Thyroid gland (tissue), 4 donors: ENCODE results near the gene UNC13C. TPM values are rescaled to one million over a fixed set of nuclear protein-coding genes. Genes with fewer than 3 reads are reported as not detected.
"Not testable (repeated sequence)": the region's sequence is repeated elsewhere in the genome, so short reads cannot be mapped to it uniquely, and the experiment has no call there.

ENCODE experiments used
- DNase-seq, 2 donors: peaks; one replicate each; pipeline ENCODE4 v3.0.0-alpha.2; 2019
- H3K27ac ChIP-seq, 3 donors: fragments of 200-600 bp; sonication (generic); 1 replicate in 2 of 3; 2 replicates in 1 of 3; pipeline ENCODE4 v1.5.1; 2016 to 2019; ENCODE audit warnings: mild to moderate bottlenecking in 1 of 3, moderate library complexity in 1 of 3
- H3K27me3 ChIP-seq: fragments of 200-600 bp; sonication (generic); one replicate; pipeline ENCODE4 v1.5.1; 2019
- H3K36me3 ChIP-seq, 2 donors: fragments of 200-600 bp; sonication (generic); one replicate each; pipeline ENCODE4 v1.5.1; 2016 to 2019
- H3K4me1 ChIP-seq, 2 donors: fragments of 200-600 bp; sonication (generic); one replicate each; pipeline ENCODE4 v1.5.1; 2017 to 2019
- H3K4me3 ChIP-seq, 3 donors: fragments of 200-600 bp; sonication (generic); replicated peaks in 1 of 3; 1 replicate in 2 of 3; 2 replicates in 1 of 3; pipeline ENCODE4 v1.5.1; 2016; ENCODE audit warnings: mild to moderate bottlenecking in 1 of 3
- H3K9me3 ChIP-seq: fragments of 200-600 bp; sonication (generic); one replicate; pipeline ENCODE4 v1.5.1; 2017
- CTCF ChIP-seq, 6 experiments: fragments of 200-600 bp in 3 of 6; fragments of 450-650 bp in 3 of 6; sonication (generic) in 3 of 6; IDR thresholded peaks; one replicate each; pipeline ENCODE4 v1.5.1; 2016 to 2019; ENCODE audit warnings: antibody characterized with exemption in 6 of 6, mild to moderate bottlenecking in 2 of 6, inconsistent platforms in 1 of 6, moderate library complexity in 1 of 6
- POLR2A ChIP-seq, 2 donors: fragments of 450-650 bp; IDR thresholded peaks; one replicate each; pipeline ENCODE4 v1.6.1; 2017; ENCODE audit warnings: antibody characterized with exemption in 2 of 2, mild to moderate bottlenecking in 2 of 2, moderate library complexity in 1 of 2
- WGBS, 2 donors: methylation state at CpG; one replicate each; pipeline ENCODE4 v1.1.5; 2017; 5-methylcytosine and 5-hydroxymethylcytosine counted together
- intact Hi-C: fragments of 100-400 bp; cut with DNase I; formaldehyde crosslinking; loops from one replicate; pipeline ENCODE4 v1.15.1; 2023
- total RNA-seq, 4 donors: library from RNA; depleted of rRNA; stranded (reverse); fragments of >200 nt; gene quantifications; one replicate each; pipeline ENCODE4 v1.2.3, GENCODE V29; 2016

UNC13C gene
- total RNA-seq, 4 donors from 2014 or later, result 1.1 to 10.6 (median 7.5) TPM

DNA sequence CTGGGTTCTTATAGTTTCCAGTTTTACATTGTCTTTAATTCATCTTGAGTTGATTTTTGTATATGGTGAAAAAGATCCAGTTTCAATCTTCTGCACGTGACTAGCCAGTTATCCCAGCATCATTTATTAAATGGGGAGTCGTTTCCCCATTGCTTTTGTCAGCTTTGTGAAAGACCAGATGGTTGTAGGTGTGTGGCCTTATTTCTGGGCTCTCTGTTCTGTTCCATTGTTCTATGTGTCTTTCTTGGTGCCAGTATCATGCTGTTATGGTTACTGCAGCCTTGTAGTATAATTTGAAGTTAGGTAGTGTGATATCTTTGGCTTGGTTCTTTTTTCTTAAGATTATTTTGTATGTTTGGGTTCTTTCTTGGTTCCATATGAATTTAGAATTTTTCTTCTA is 432.2 kb downstream of the UNC13C start:
- WGBS, 2 donors, result 78 to 81% methylated on average over 2 of the region's 2 CpGs
- intact Hi-C loops, result no loop called here
- H3K4me1 ChIP-seq, result no peaks in the 10 kb centered on the region
- H3K27me3 ChIP-seq, result no peaks in the 10 kb centered on the region
- TF ChIP-seq CTCF (IDR thresholded peaks at IDR 0.05) (no peak), POLR2A (IDR thresholded peaks at IDR 0.05) (no peak)
- no peaks in the 10 kb centered on the region for H3K9me3 ChIP-seq
- no peaks in the 10 kb centered on the region for H3K36me3 ChIP-seq
- DNase-seq, result no peak
- H3K4me3 ChIP-seq, result no peak overlapping the region
- no peak overlapping the region for H3K27ac ChIP-seq

DNA sequence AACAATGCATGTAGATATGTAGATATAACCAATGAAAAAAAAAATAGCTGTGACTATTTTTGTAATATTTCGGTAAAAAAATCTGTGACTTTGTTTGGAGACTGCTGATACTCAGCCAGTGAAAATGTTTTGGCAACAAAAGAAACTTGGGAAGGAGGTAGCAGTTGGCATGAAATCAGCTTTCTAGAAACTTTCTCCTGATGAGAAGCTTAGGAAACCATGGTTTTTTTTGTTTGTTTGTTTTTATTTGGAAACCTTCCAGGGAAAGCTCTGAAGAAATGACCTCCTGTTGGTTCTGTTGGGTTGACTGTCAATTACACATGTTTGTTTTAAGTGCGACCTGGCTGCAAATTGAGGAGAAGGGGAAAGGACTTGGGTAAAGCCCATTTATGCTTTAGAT is 445.9 kb downstream of the UNC13C start:
- Histone ChIP-seq H3K4me3 (no peak overlapping the region), H3K36me3 (no peaks in the 10 kb centered on the region), H3K4me1 (peaks cover 0 to 7% of the 10 kb centered on the region in 2 donors), H3K27me3 (no peaks in the 10 kb centered on the region), H3K9me3 (no peaks in the 10 kb centered on the region), H3K27ac (no peak overlapping the region)
- 16 to 19% methylated on average over 2 of the region's 2 CpGs for WGBS, 2 donors
- DNase-seq, result no peak
- no peak for TF ChIP-seq POLR2A (IDR thresholded peaks at IDR 0.05)
- no peak for TF ChIP-seq CTCF (IDR thresholded peaks at IDR 0.05)
- intact Hi-C loops, result no loop called here

DNA sequence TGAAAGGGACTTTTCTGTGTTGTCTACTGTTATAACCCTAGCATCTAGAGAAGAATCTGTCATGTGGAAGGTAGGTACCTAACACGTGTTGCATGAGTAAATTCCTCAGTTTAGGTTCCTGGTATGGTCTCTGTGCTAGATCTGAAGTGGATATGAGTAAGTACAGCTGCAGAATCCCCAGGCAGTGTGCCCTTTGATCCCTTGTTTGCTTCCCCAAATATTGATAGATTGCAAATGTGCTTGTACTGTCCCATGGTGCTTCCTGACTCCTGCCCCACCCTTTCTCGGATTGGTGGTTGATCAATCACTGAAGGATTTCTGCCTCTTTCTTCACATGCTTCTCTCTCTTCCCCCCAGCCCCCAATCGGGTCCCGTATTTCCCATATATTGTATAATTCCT is 450.4 kb downstream of the UNC13C start:
- Histone ChIP-seq H3K27me3 (no peaks in the 10 kb centered on the region), H3K36me3 (no peaks in the 10 kb centered on the region), H3K4me1 (peaks cover 0 to 7% of the 10 kb centered on the region in 2 donors), H3K9me3 (no peaks in the 10 kb centered on the region), H3K27ac (no peak overlapping the region), H3K4me3 (no peak overlapping the region)
- TF ChIP-seq POLR2A (IDR thresholded peaks at IDR 0.05) (no peak), CTCF (IDR thresholded peaks at IDR 0.05) (no peak)
- intact Hi-C loops, result no loop called here
- 80 to 82% methylated on average over 4 of the region's 4 CpGs for WGBS, 2 donors
- DNase-seq, result no peak

GRCh38 chr15:54450288-54450687 is 472.0 kb downstream of the UNC13C start:
- H3K4me3 ChIP-seq, H3K36me3 ChIP-seq, H3K9me3 ChIP-seq, H3K27me3 ChIP-seq, H3K4me1 ChIP-seq, DNase-seq, intact Hi-C loops, H3K27ac ChIP-seq: not testable (repeated sequence)
- 65 to 92% methylated on average over 5 to 9 of the region's 9 CpGs for WGBS, 2 donors

DNA sequence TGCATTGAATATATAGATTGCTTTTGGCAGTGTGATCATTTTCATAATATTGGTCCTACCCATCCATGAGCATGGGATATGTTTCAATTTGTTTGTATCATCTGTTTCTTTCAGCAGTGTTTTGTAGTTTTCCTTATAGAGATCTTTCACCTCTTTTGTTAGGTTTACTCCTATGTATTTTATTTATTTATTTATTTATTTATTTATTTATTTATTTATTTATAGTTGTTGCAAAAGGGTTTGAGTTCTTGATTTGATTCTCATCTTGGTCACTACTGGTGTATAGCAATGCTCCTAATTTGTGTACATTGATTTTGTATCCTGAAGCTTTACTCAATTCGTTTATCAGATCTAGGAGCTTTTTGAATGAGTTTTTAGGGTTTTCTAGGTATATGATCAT is 478.2 kb downstream of the UNC13C start:
- no peaks in the 10 kb centered on the region for H3K4me1 ChIP-seq
- H3K9me3 ChIP-seq, result no peaks in the 10 kb centered on the region
- no peak for DNase-seq
- H3K27ac ChIP-seq, result no peak overlapping the region
- WGBS, 2 donors, result 81 to 88% methylated on average over 1 of the region's 1 CpG
- H3K36me3 ChIP-seq, result no peaks in the 10 kb centered on the region
- H3K27me3 ChIP-seq, result no peaks in the 10 kb centered on the region
- intact Hi-C loops, result no loop called here
- TF ChIP-seq POLR2A (IDR thresholded peaks at IDR 0.05) (no peak), CTCF (IDR thresholded peaks at IDR 0.05) (no peak)
- no peak overlapping the region for H3K4me3 ChIP-seq

DNA sequence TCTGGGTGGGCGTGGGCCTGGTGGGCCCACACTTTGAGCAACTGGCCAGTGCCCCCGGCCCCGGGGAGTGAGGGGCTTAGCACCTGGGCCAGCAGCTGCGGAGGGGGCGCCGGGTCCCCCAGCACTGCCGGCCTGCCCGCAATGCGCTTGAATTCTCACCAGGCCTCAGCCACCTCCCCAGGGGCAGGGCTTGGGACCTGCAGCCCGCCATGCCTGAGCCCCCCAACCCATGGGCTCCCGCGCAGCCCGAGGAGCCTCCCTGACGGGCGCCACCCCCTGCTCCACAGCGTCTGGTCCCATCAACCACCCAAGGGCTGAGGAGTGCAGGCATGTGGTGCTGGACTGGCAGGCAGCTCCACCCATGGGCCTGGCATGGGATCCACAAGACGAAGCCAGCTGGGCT is 484.3 kb downstream of the UNC13C start:
- no peak for TF ChIP-seq CTCF (IDR thresholded peaks at IDR 0.05)
- TF ChIP-seq POLR2A (IDR thresholded peaks at IDR 0.05), result no peak
- DNase-seq, result no peak
- H3K4me1 ChIP-seq, result no peaks in the 10 kb centered on the region
- no peaks in the 10 kb centered on the region for H3K9me3 ChIP-seq
- no peaks in the 10 kb centered on the region for H3K27me3 ChIP-seq
- H3K27ac ChIP-seq, result no peak overlapping the region
- no peak overlapping the region for H3K4me3 ChIP-seq
- intact Hi-C loops, result no loop called here
- 80 to 96% methylated on average over 1 to 5 of the region's 17 CpGs for WGBS, 2 donors
- H3K36me3 ChIP-seq, result no peaks in the 10 kb centered on the region
